ENCODE data around the gene TROAP. TPM values are rescaled to one million over a fixed set of nuclear protein-coding genes. Genes with fewer than 3 reads are reported as not detected.

The TROAP gene
- total and polyA plus RNA-seq, 2 experiments from 2014 or later, result 46.4 to 47.5 TPM

DNA sequence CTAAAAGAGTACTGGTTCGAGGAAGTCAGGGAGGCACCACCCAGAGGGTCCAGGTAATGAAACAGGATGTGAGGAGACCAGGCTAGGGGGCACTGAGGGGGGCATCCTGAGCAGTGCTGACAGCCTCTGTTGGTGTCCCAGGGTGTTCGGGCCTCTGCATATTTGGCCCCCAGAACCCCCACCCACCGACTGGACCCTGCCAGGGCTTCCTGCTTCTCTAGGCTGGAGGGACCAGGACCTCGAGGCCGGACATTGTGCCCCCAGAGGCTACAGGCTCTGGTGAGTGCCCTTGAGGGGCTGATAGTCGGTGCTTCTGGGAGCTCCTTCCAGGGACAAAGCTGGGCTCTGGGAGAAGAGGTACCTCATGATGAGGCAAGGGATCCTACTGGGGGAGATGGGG lies 2.6 kb downstream of the TROAP start:
- H3K36me3 Mint-ChIP-seq (ENCODE audit: low read depth), result peaks cover 48% of the 10 kb centered on the region
- H3K27me3 Mint-ChIP-seq (ENCODE audit: insufficient read depth, low read depth, poor library complexity), result peaks cover 6% of the 10 kb centered on the region
- H3K4me1 ChIP-seq (ENCODE audit: insufficient read depth), result peaks cover 11% of the 10 kb centered on the region; the same call in 1 of the 2 replicates
- no peaks in the 10 kb centered on the region; the same call in 1 of the 2 replicates for H3F3A ChIP-seq (replicated peaks; ENCODE audit: low read depth)
- no peak overlapping the region for H3K27ac Mint-ChIP-seq
- no peak for ATAC-seq
- H3K27ac ChIP-seq (ENCODE audit: low read depth), result no peak overlapping the region
- no peak overlapping the region for H3K4me3 Mint-ChIP-seq
- peaks cover 11% of the 10 kb centered on the region for H3K4me1 Mint-ChIP-seq
- no peaks in the 10 kb centered on the region for H4K20me1 ChIP-seq (replicated peaks; ENCODE audit: insufficient read depth)
- no peak overlapping the region for H2AFZ ChIP-seq
- H3K79me2 ChIP-seq (replicated peaks; ENCODE audit: insufficient read depth), result peaks cover 6% of the 10 kb centered on the region; the same call in 1 of the 2 replicates
- DNase-seq (ENCODE audit: low spot score), result no peak
- H3K4me2 ChIP-seq, result no peak overlapping the region
- no peak overlapping the region for H3K4me3 ChIP-seq
- H3K27me3 ChIP-seq (ENCODE audit: insufficient read depth), result no peaks in the 10 kb centered on the region
- no peaks in the 10 kb centered on the region for H3K9me3 Mint-ChIP-seq
- H3K9me2 ChIP-seq (ENCODE audit: insufficient read depth), result no peaks in the 10 kb centered on the region
- TF ChIP-seq, protein P1, sequence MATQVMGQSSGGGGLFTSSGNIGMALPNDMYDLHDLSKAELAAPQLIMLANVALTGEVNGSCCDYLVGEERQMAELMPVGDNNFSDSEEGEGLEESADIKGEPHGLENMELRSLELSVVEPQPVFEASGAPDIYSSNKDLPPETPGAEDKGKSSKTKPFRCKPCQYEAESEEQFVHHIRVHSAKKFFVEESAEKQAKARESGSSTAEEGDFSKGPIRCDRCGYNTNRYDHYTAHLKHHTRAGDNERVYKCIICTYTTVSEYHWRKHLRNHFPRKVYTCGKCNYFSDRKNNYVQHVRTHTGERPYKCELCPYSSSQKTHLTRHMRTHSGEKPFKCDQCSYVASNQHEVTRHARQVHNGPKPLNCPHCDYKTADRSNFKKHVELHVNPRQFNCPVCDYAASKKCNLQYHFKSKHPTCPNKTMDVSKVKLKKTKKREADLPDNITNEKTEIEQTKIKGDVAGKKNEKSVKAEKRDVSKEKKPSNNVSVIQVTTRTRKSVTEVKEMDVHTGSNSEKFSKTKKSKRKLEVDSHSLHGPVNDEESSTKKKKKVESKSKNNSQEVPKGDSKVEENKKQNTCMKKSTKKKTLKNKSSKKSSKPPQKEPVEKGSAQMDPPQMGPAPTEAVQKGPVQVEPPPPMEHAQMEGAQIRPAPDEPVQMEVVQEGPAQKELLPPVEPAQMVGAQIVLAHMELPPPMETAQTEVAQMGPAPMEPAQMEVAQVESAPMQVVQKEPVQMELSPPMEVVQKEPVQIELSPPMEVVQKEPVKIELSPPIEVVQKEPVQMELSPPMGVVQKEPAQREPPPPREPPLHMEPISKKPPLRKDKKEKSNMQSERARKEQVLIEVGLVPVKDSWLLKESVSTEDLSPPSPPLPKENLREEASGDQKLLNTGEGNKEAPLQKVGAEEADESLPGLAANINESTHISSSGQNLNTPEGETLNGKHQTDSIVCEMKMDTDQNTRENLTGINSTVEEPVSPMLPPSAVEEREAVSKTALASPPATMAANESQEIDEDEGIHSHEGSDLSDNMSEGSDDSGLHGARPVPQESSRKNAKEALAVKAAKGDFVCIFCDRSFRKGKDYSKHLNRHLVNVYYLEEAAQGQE (IDR thresholded peaks at IDR 0.05; ENCODE audit: unreplicated experiment), result no peak
- TF ChIP-seq EZH2 (IDR thresholded peaks at IDR 0.05; ENCODE audit: low read depth, unreplicated experiment) (no peak), EZH2phosphoT487 (IDR thresholded peaks at IDR 0.05; ENCODE audit: unreplicated experiment) (no peak), STAT1 (IDR thresholded peaks at IDR 0.05; ENCODE audit: unreplicated experiment) (no peak)
- TF ChIP-seq, protein P2, sequence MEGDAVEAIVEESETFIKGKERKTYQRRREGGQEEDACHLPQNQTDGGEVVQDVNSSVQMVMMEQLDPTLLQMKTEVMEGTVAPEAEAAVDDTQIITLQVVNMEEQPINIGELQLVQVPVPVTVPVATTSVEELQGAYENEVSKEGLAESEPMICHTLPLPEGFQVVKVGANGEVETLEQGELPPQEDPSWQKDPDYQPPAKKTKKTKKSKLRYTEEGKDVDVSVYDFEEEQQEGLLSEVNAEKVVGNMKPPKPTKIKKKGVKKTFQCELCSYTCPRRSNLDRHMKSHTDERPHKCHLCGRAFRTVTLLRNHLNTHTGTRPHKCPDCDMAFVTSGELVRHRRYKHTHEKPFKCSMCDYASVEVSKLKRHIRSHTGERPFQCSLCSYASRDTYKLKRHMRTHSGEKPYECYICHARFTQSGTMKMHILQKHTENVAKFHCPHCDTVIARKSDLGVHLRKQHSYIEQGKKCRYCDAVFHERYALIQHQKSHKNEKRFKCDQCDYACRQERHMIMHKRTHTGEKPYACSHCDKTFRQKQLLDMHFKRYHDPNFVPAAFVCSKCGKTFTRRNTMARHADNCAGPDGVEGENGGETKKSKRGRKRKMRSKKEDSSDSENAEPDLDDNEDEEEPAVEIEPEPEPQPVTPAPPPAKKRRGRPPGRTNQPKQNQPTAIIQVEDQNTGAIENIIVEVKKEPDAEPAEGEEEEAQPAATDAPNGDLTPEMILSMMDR (conservative IDR thresholded peaks at IDR 0.05; ENCODE audit: low read depth in 2 of 2), result no peak
- H3K36me3 ChIP-seq (ENCODE audit: insufficient read depth), result peaks cover 18% of the 10 kb centered on the region; the same call in 1 of the 2 replicates

DNA sequence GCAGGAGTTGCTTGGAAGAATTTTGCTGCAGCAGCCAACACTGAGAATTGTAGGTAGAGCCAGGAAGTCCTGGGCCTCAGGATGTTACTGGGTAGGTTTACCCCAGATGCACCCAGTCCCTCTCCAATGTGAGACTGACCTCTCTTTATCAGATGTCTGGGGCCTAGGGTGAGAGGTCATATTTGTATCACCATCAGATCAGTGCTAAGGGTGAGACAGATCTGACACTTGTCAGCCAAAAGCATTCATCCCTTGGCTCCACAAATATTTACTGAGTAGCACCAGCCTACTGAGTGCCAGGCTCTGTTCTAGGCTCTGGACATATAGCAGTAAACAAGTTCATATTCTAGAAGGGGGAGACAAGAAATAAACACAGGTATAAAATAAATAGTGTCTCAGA lies 4.3 kb downstream of the TROAP start:
- H3K4me1 Mint-ChIP-seq, result peaks cover 13% of the 10 kb centered on the region
- no peak for DNase-seq (ENCODE audit: low spot score)
- H3F3A ChIP-seq (replicated peaks; ENCODE audit: low read depth), result peaks cover 9% of the 10 kb centered on the region
- H3K36me3 ChIP-seq (ENCODE audit: insufficient read depth), result peaks cover 18% of the 10 kb centered on the region; the same call in 1 of the 2 replicates
- no peak overlapping the region for H3K4me3 ChIP-seq
- no peak overlapping the region for H3K27ac ChIP-seq (ENCODE audit: low read depth)
- H3K27me3 ChIP-seq (ENCODE audit: insufficient read depth), result peaks cover 14% of the 10 kb centered on the region
- H3K4me1 ChIP-seq (ENCODE audit: insufficient read depth), result peaks cover 12% of the 10 kb centered on the region; the same call in 1 of the 2 replicates
- no peaks in the 10 kb centered on the region; the same call in 1 of the 2 replicates for H4K20me1 ChIP-seq (replicated peaks; ENCODE audit: insufficient read depth)
- H3K4me2 ChIP-seq, result no peak overlapping the region
- H2AFZ ChIP-seq, result no peak overlapping the region
- peaks cover 59% of the 10 kb centered on the region for H3K36me3 Mint-ChIP-seq (ENCODE audit: low read depth)
- no peak overlapping the region for H3K27ac Mint-ChIP-seq
- peaks cover 6% of the 10 kb centered on the region; the same call in 1 of the 2 replicates for H3K79me2 ChIP-seq (replicated peaks; ENCODE audit: insufficient read depth)
- H3K9me2 ChIP-seq (ENCODE audit: insufficient read depth), result no peaks in the 10 kb centered on the region
- H3K27me3 Mint-ChIP-seq (ENCODE audit: insufficient read depth, low read depth, poor library complexity), result peaks cover 23% of the 10 kb centered on the region
- ATAC-seq, result no peak
- no peaks in the 10 kb centered on the region for H3K9me3 Mint-ChIP-seq
- H3K4me3 Mint-ChIP-seq, result no peak overlapping the region
- TF ChIP-seq POLR2AphosphoS5 (IDR thresholded peaks at IDR 0.05; ENCODE audit: low read depth), result no peak
- no peak for TF ChIP-seq NANOG (IDR thresholded peaks at IDR 0.05; ENCODE audit: borderline replicate concordance)
- TF ChIP-seq CREB1 (CRISPR knock-in tag; IDR thresholded peaks at IDR 0.05; ENCODE audit: low read depth), result no peak
- TF ChIP-seq, protein P1 (IDR thresholded peaks at IDR 0.05; ENCODE audit: unreplicated experiment), result no peak
- TF ChIP-seq, protein P2 (conservative IDR thresholded peaks at IDR 0.05; ENCODE audit: low read depth in 2 of 2), result no peak
- no peak for TF ChIP-seq JUNB (IDR thresholded peaks at IDR 0.05; ENCODE audit: unreplicated experiment)
- no peak for TF ChIP-seq ZNF114 (CRISPR knock-in tag; IDR thresholded peaks at IDR 0.05)
- no peak for TF ChIP-seq EZH2phosphoT487 (IDR thresholded peaks at IDR 0.05; ENCODE audit: unreplicated experiment)
